Measurements from ENCODE around the gene ROBO4.

ROBO4 gene

GRCh38 chr11:124859171-124859570, 38.5 kb downstream of the ROBO4 start (continued):
- TF ChIP-seq, protein P1, sequence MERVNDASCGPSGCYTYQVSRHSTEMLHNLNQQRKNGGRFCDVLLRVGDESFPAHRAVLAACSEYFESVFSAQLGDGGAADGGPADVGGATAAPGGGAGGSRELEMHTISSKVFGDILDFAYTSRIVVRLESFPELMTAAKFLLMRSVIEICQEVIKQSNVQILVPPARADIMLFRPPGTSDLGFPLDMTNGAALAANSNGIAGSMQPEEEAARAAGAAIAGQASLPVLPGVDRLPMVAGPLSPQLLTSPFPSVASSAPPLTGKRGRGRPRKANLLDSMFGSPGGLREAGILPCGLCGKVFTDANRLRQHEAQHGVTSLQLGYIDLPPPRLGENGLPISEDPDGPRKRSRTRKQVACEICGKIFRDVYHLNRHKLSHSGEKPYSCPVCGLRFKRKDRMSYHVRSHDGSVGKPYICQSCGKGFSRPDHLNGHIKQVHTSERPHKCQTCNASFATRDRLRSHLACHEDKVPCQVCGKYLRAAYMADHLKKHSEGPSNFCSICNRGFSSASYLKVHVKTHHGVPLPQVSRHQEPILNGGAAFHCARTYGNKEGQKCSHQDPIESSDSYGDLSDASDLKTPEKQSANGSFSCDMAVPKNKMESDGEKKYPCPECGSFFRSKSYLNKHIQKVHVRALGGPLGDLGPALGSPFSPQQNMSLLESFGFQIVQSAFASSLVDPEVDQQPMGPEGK (CRISPR knock-in tag; IDR thresholded peaks at IDR 0.05; ENCODE audit: borderline replicate concordance): no peak

DNA sequence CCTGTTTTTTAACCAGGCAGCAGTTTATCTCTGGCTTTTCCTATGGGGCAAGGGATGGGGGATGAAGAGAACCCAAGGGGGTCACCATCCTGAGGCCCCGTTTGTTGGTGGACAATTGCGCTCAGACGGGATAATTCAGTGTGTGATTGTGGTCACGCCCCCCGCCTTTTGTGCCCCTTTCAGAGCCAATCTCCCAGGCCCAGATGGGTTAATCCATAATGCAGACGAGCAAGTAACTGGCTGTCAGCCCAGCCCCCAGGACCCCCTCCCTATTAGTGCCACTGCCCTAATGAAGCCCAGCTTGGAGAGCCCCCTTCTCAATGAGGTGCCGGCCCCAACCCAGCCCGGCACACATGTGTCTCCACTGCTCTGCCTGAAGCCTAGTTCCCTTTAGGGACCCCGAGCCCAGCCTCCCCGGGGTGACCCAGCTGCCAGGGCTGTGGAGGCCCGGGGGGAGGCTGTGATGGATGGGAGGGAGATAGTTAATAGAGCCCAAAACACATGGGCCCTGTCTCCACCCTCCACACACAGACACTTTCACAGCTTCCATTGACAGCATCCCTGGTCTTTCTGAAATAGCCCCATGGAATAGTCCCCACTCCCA, 51.5 kb downstream of the ROBO4 start:
- no peak for ATAC-seq
- TF ChIP-seq ESRRG (CRISPR knock-in tag; IDR thresholded peaks at IDR 0.05): no peak
- no peak for TF ChIP-seq RARB (CRISPR knock-in tag; IDR thresholded peaks at IDR 0.05)
- TF ChIP-seq ZNF70 (CRISPR knock-in tag; IDR thresholded peaks at IDR 0.05): no peak
- TF ChIP-seq CSDC2 (CRISPR knock-in tag; IDR thresholded peaks at IDR 0.05): no peak
- no peak for TF ChIP-seq ZNF565 (CRISPR knock-in tag; conservative IDR thresholded peaks at IDR 0.05; ENCODE audit: low read depth)
- no peak for TF ChIP-seq ARNTL (CRISPR knock-in tag; IDR thresholded peaks at IDR 0.05; ENCODE audit: borderline replicate concordance, low read depth)
- no peak for TF ChIP-seq ISL1 (CRISPR knock-in tag; IDR thresholded peaks at IDR 0.05)
- no peak for TF ChIP-seq ZNF8 (CRISPR knock-in tag; IDR thresholded peaks at IDR 0.05)
- no peak for TF ChIP-seq TSHZ2 (CRISPR knock-in tag; IDR thresholded peaks at IDR 0.05)
- no peak for TF ChIP-seq ZFP30 (CRISPR knock-in tag; IDR thresholded peaks at IDR 0.05)
- TF ChIP-seq ZC3H10 (CRISPR knock-in tag; IDR thresholded peaks at IDR 0.05): no peak
- TF ChIP-seq POU6F1 (CRISPR knock-in tag; IDR thresholded peaks at IDR 0.05; ENCODE audit: borderline replicate concordance, low read depth): no peak
- no peak for TF ChIP-seq CREB5 (CRISPR knock-in tag; IDR thresholded peaks at IDR 0.05; ENCODE audit: low read depth)
- no peak for TF ChIP-seq BACH2 (CRISPR knock-in tag; IDR thresholded peaks at IDR 0.05; ENCODE audit: borderline replicate concordance)
- TF ChIP-seq, protein P1 (CRISPR knock-in tag; IDR thresholded peaks at IDR 0.05; ENCODE audit: borderline replicate concordance): no peak
- no peak for TF ChIP-seq TCF4 (CRISPR knock-in tag; IDR thresholded peaks at IDR 0.05; ENCODE audit: borderline replicate concordance)
- no peak for TF ChIP-seq OSR1 (CRISPR knock-in tag; IDR thresholded peaks at IDR 0.05)

GRCh38 chr11:124844664-124845079, 53.0 kb downstream of the ROBO4 start:
- ATAC-seq: no peak
- no peak for TF ChIP-seq TCF4 (CRISPR knock-in tag; IDR thresholded peaks at IDR 0.05; ENCODE audit: borderline replicate concordance)
- no peak for TF ChIP-seq ZC3H10 (CRISPR knock-in tag; IDR thresholded peaks at IDR 0.05)
- no peak for TF ChIP-seq GLIS3 (CRISPR knock-in tag; IDR thresholded peaks at IDR 0.05)
- no peak for TF ChIP-seq PPARA (CRISPR knock-in tag; IDR thresholded peaks at IDR 0.05; ENCODE audit: borderline replicate concordance)
- TF ChIP-seq CREB5 (CRISPR knock-in tag; IDR thresholded peaks at IDR 0.05; ENCODE audit: low read depth): no peak
- no peak for TF ChIP-seq TOX (CRISPR knock-in tag; IDR thresholded peaks at IDR 0.05; ENCODE audit: borderline replicate concordance)
- no peak for TF ChIP-seq ISL1 (CRISPR knock-in tag; IDR thresholded peaks at IDR 0.05)
- TF ChIP-seq, protein P2, sequence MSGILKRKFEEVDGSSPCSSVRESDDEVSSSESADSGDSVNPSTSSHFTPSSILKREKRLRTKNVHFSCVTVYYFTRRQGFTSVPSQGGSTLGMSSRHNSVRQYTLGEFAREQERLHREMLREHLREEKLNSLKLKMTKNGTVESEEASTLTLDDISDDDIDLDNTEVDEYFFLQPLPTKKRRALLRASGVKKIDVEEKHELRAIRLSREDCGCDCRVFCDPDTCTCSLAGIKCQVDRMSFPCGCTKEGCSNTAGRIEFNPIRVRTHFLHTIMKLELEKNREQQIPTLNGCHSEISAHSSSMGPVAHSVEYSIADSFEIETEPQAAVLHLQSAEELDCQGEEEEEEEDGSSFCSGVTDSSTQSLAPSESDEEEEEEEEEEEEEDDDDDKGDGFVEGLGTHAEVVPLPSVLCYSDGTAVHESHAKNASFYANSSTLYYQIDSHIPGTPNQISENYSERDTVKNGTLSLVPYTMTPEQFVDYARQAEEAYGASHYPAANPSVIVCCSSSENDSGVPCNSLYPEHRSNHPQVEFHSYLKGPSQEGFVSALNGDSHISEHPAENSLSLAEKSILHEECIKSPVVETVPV (CRISPR knock-in tag; IDR thresholded peaks at IDR 0.05): no peak
- no peak for TF ChIP-seq ZNF70 (CRISPR knock-in tag; IDR thresholded peaks at IDR 0.05)
- TF ChIP-seq, protein P1 (CRISPR knock-in tag; IDR thresholded peaks at IDR 0.05; ENCODE audit: borderline replicate concordance): no peak
- TF ChIP-seq ZNF8 (CRISPR knock-in tag; IDR thresholded peaks at IDR 0.05): no peak

All from SK-N-SH treated with all-trans-retinoic acid at 6 μM for 48 hours (cell line).